Keratinocyte (primary cell): ENCODE measurements around the gene C16orf92.

Experiments
- EZH2 ChIP-seq: IDR thresholded peaks from one replicate; pipeline ENCODE4 v1.6.1; 2012; ENCODE audit warnings: inconsistent platforms, mild to moderate bottlenecking, low read length, moderate library complexity
- TF ChIP-seq, protein P1 (sequence below), 3 experiments: IDR thresholded peaks in 1 of 3; conservative IDR thresholded peaks in 1 of 3; optimal IDR thresholded peaks in 1 of 3; 2 replicates in 2 of 3; 3 replicates in 1 of 3; pipeline versions ENCODE3 to v1.5.1; 2011; ENCODE audit warnings: low read length in 3 of 3, mild to moderate bottlenecking in 3 of 3, moderate library complexity in 2 of 3, control low read depth in 1 of 3, inconsistent platforms in 1 of 3; ENCODE audit not compliant: insufficient read depth in 2 of 3; ENCODE audit errors: extremely low read depth in 1 of 3

DNA sequence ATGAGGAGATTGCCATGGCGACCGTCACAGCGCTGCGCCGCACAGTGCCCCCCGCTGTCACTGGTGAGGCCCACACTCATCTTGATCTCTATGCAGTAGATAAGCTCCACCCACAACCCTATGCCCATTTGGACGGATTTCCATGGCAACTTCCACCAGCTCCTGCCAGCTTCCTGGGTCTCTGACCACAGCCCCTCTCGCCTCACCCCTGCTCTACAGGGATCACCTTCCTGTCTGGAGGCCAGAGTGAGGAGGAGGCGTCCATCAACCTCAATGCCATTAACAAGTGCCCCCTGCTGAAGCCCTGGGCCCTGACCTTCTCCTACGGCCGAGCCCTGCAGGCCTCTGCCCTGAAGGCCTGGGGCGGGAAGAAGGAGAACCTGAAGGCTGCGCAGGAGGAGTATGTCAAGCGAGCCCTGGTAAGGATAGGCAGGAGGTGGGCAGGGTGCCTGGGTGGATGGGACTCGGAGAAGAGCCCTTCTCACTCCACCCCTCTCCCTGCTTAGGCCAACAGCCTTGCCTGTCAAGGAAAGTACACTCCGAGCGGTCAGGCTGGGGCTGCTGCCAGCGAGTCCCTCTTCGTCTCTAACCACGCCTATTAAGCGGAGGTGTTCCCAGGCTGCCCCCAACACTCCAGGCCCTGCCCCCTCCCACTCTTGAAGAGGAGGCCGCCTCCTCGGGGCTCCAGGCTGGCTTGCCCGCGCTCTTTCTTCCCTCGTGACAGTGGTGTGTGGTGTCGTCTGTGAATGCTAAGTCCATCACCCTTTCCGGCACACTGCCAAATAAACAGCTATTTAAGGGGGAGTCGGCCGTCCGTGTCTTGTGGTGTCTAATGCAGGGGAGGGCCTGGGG, 46.8 kb downstream of the C16orf92 start:
- TF ChIP-seq EZH2: no peak
- TF ChIP-seq, protein P1, sequence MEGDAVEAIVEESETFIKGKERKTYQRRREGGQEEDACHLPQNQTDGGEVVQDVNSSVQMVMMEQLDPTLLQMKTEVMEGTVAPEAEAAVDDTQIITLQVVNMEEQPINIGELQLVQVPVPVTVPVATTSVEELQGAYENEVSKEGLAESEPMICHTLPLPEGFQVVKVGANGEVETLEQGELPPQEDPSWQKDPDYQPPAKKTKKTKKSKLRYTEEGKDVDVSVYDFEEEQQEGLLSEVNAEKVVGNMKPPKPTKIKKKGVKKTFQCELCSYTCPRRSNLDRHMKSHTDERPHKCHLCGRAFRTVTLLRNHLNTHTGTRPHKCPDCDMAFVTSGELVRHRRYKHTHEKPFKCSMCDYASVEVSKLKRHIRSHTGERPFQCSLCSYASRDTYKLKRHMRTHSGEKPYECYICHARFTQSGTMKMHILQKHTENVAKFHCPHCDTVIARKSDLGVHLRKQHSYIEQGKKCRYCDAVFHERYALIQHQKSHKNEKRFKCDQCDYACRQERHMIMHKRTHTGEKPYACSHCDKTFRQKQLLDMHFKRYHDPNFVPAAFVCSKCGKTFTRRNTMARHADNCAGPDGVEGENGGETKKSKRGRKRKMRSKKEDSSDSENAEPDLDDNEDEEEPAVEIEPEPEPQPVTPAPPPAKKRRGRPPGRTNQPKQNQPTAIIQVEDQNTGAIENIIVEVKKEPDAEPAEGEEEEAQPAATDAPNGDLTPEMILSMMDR (optimal IDR thresholded peaks at IDR 0.05 in 1 of 3, IDR thresholded peaks at IDR 0.05 in 1 of 3, conservative IDR thresholded peaks at IDR 0.05 in 1 of 3; ENCODE audit: extremely low read depth in 1 of 3, insufficient read depth in 2 of 3, low read length in 3 of 3): no peak
